SK-N-MC (cell line): ENCODE results near the gene GRAMD2A.

Experiments used
- DNase-seq: peaks from one replicate; pipeline ENCODE4 v3.0.0-alpha.2; 2011; ENCODE audit warnings: low read depth, low spot score
- H3K27ac ChIP-seq: fragments of 200-600 bp; sonication (generic); 2 replicates; pipeline ENCODE4 v1.5.1; 2016; ENCODE audit warnings: mixed run types
- H3K36me3 ChIP-seq: fragments of 200-600 bp; sonication (generic); 2 replicates; pipeline ENCODE4 v1.6.1; 2017; ENCODE audit warnings: antibody characterized with exemption, low read length, mixed read lengths; ENCODE audit not compliant: insufficient read depth
- H3K4me3 ChIP-seq: fragments of 200-600 bp; sonication (generic); 2 replicates; pipeline ENCODE4 v1.5.1; 2016
- H3K9ac ChIP-seq: fragments of 200-600 bp; sonication (generic); 2 replicates; pipeline ENCODE4 v1.8.0; 2017; ENCODE audit warnings: mixed run types, mixed read lengths; ENCODE audit not compliant: insufficient read length
- H3K9me3 ChIP-seq: fragments of 200-600 bp; sonication (generic); 2 replicates; pipeline ENCODE4 v1.6.1; 2017; ENCODE audit warnings: low read depth, mild to moderate bottlenecking, antibody characterized with exemption, low read length, moderate library complexity, mixed read lengths
- EZH2 ChIP-seq: fragments of 200-600 bp; sonication (generic); IDR thresholded peaks from one replicate; pipeline ENCODE4 v1.6.1; 2017; ENCODE audit warnings: antibody characterized with exemption
- FOXP2 ChIP-seq: optimal IDR thresholded peaks from 2 replicates; pipeline ENCODE3; 2011; ENCODE audit warnings: mild to moderate bottlenecking, moderate library complexity; ENCODE audit not compliant: insufficient read depth; ENCODE audit errors: extremely low read length, control extremely low read depth
- POLR2AphosphoS5 ChIP-seq: IDR thresholded peaks from 2 replicates; pipeline ENCODE4 v1.6.1; 2012; ENCODE audit warnings: mild to moderate bottlenecking, low read depth, low read length, borderline replicate concordance

Gene GRAMD2A

DNA sequence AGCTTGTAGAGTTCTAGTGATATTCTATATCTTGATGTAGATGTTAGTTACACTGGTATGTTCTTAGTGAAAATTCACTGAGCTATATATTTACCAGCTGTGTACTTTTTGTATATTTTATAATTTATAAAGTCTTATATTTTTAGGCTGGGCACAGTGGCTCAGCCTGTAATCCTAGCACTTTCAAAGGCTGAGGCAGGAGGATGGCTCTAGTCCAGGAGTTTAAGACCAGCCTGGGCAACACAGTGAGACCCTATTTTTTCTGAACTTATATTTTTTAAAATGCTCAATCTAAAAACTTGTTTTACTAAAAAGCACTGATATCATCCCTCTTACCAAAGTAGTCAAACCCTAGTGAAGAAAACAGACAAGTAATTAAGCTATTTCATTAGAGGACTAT lies 84.8 kb downstream of the GRAMD2A start:
- Histone ChIP-seq H3K4me3 (no peak overlapping the region), H3K27ac (no peak overlapping the region), H3K36me3 (no peaks in the 10 kb centered on the region), H3K9ac (no peak overlapping the region), H3K9me3 (no peaks in the 10 kb centered on the region)
- no peak for DNase-seq
- TF ChIP-seq FOXP2 (no peak), EZH2 (no peak), POLR2AphosphoS5 (no peak)

DNA sequence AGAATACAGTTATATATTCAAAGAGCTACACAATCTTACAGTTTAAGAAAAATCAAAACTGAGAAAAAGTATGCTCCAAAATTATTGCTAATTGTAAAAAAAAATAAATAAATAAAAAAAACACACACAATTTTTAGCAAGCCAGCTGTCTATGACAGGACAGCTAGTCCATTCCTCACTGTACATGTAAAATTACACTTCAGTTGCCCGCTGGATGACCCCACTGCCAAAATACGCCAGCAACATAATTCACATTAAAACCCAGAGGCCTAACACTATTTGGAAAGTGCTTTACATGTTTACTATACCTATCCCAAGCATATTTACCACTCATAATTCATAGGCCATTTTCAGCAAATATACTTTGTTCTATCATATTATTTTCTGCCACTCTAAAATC lies 85.5 kb downstream of the GRAMD2A start:
- H3K36me3 ChIP-seq: no peaks in the 10 kb centered on the region
- DNase-seq: no peak
- no peak overlapping the region for H3K4me3 ChIP-seq
- H3K9ac ChIP-seq: no peak overlapping the region
- no peak overlapping the region for H3K27ac ChIP-seq
- TF ChIP-seq FOXP2 (no peak), POLR2AphosphoS5 (no peak), EZH2 (no peak)
- no peaks in the 10 kb centered on the region for H3K9me3 ChIP-seq

DNA sequence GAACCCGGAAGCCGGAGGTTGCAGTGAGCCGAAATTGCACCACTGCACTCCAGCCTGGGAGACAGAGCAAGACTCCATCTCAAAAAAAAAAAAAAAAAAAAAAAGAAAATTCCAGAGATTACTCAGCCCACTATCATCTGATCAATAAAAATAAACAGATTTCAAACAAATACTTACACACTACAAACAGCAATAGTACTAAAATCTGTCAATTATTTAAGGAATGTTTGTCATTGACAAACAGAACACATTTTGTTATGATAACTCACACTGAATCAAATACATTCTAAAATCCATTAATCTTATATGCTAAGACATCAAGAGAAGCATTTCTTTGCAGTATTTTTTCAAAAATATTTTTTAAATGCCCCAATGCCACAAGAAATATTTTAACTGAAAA lies 87.2 kb downstream of the GRAMD2A start:
- Histone ChIP-seq H3K27ac (no peak overlapping the region), H3K9ac (no peak overlapping the region), H3K36me3 (no peaks in the 10 kb centered on the region), H3K9me3 (no peaks in the 10 kb centered on the region), H3K4me3 (no peak overlapping the region)
- DNase-seq: no peak
- TF ChIP-seq EZH2 (no peak), POLR2AphosphoS5 (no peak), FOXP2 (no peak)
